ENCODE results near the gene TMCC3.
"Not testable (repeated sequence)": the region's sequence is repeated elsewhere in the genome, so short reads cannot be mapped to it uniquely, and the experiment has no call there.

TMCC3 gene

DNA sequence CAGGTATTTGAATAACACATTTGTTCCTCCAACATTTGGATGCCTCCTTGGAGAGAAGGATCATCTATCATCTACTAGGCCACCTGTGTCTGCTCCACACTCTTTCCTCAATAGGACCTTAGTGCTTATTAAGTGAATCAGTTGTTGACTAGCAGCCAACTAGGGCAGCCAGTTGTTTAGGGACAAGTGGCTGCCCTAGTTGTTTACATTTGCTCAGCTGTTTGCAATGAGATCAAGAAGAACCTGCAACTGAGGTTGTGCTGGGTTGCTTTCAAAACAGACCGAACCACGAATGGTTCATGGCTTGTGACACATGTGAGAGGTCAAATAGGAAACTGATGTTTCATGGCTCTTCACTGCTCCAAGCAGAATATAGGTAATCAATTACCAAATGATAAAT lies 53.8 kb downstream of the TMCC3 start:
- no peak for DNase-seq

DNA sequence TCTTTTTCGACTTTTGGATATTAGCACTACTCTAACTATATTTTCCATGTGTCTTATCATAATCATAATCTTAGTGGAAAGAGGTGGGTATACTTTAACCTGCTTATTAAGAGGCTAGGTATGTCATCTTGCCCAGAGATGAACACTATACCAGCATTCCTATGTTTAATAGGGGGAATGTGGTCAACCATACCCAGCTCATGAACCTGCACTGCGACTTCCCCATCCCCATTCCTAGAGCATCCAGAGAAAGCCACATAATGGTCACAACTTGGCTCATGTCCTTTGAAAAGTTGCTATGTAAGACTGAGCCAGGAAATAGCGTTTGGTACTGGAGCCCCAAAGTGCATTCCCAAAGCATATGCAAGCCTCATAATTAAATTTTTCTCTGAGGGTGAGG lies 55.2 kb downstream of the TMCC3 start:
- no peak for DNase-seq

DNA sequence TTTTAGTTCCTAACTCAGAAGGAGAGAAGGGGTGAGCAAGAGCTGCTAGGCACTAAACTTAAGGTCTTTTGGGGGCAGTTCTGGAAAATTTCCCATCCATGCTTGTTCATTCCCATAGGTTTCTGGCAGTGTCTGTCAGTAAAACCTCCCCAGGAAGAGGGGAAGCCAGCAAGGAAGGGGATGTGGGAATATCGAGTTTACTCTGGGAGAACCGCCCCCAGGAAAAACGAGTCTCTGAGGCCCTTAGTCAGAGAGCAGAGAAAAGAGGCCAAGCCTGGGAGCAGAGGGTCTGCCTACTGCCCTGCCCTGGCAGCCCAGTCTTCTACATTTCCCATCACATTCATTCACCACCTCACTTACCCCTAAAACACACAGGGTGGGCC lies 55.9 kb downstream of the TMCC3 start:
- DNase-seq, result no peak

DNA sequence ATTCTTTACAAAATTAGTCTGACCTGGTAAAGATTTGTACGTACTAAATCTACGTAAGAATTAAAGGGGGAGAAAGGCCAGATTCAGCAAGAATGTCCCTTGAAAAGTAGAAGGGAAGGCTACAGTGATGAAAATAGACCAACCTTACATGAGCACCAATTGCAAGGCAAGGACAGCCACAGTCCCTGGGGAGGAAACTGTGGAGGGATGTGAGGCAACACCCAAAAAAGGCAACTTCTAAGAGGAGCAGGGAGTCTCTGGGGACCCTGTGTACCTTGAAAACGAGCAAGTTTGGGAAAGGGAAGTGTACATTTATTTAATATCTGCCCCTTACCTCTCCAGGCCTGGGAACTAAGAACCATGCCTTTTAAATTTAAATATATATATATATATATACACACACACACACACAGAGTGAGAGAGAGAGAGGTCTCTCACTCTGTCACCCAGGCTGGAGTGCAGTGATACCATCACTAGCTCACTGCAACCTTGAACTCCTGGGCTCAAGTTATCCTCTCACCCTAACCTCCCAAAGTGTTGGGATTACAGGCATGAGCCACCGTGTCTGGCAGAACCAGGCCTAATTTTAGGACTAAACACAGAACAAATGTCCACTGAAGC lies 56.4 kb downstream of the TMCC3 start:
- no peak for DNase-seq

DNA sequence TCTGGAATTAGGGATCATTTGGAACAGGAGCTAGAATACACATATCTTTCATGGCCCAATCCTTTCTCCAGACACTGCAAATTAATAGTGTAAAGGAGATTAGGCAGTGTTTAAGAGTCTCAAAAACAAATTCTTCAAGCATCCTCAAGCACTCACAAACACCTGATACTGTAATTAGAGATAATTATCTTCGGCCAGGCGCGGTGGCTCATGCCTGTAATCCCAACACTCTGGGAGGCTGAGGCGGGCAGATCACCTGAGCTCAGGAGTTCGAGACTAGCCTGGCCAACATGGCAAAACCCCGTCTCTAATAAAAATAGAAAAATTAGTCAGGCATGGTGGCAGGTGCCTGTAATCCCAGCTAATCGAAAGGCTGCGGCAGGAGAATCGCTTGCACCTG lies 57.6 kb downstream of the TMCC3 start:
- not testable (repeated sequence) for DNase-seq

DNA sequence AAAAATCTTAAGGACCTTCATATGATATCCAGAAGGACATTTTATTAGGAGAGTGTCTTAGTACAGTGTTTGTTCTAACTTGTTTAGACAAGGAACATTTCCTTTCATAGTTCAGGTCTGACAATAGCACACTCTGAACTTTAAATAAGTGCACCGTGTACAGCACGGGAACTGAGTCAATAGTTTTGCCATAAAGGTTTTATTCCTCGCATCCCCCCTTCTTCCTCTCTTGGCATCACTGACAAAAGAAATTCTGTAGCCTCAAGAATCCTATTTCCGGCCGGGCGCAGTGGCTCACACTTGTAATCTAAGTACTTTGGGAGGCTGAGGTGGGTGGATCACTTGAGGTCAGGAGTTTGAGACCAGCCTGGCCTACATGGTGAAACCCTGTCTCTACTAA lies 58.3 kb downstream of the TMCC3 start:
- no peak for DNase-seq

DNA sequence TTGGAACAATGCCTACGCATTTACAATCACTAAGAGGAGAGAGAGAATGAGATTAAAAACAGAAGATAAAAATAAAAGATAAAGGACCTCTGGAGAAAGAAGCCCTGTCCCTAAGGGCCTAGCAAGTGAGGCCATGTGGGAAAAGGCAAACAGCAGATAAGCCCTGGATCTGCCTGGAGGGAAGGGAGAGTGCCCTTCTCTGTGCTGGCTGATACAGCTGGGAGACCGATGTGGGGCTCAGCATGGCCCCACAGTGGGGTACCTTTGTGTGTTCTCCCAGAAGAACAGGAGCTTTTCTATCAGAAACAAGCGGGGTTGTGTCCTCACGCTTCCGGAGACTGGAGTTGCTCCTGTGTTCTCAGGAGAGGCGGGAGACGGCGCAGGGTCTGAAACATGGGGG lies 59.9 kb downstream of the TMCC3 start:
- no peak for DNase-seq

DNA sequence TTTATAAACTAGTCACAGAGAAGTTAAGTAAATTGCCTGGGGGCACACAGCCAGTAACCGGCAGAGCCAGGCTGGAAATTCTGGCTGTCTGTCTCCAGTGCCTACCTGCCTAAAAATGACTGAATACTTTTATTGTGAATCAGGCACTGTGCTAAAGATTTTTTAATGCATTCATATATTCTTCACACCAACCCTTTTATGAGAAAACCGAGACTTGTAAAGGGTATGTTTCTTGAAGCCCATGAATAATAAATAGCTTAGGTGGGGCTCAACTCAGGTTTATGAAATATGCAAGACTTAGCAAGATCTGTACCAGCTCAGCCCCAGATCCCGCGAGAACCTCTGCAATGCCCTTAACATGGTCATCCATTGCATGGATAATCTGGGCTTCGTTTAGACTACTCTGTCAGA lies 60.8 kb downstream of the TMCC3 start:
- DNase-seq, result no peak

DNA sequence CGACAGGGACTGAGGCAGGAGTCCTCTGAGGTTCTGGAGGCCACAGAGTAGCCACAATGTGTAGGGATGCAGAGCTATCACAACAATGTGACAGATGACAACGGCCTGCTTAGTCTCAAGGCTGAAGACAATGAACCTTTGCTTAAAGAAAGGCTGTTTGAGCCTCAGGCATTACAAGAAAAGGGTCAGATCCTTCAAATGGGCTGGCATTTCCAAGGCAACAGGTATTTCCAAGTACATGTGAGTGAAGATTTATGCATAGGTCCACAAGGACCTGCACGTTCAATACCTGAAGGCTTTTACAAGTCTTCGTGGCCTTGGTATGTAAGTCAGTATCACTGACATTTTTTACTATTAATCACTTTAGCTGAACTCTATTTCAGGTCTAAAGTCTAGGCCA lies 62.0 kb downstream of the TMCC3 start:
- no peak for DNase-seq

DNA sequence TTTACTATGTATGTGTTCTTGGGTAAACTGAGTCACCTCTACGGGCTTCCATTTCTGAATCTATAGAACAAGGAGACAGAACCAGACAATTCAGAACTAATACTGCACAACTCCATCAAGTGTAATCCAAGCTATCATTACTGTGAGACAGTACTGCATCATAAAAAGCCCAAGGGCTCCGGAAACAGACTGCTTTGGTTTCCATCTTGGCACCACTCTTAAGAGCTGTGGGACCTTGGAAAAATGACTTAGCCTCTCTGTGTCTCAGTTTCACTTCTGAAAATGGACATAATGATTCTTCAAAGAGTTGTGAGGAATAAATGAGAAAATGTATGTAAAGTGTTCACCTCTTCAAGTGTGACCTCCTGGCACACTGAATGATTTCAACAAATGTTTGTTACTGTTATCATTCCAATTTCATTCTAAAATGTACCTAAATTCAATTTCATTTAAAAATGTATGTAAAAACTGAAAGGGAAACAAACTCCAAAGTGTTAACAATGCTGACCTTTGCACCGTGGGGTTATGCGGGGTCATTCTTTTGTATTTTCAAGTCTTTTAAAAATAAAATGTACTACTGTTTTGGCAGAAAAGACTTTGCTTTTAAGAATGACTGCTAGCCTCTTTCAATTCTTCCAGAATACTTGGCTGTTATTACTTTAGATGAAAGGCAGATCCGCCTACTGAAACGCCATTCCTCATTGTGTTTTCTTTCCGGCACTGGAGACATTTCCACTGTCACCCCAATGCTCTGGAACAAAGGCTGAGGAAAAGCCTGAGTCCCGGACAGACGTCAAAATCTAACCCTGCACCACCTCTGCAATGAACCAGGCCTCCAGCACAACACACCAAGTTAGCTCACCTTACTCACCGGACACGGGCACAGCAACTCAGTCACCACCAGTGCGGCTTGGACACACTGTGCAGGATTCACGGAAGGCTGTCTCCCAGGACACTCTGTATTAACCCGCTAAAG lies 62.8 kb downstream of the TMCC3 start:
- no peak for DNase-seq

DNA sequence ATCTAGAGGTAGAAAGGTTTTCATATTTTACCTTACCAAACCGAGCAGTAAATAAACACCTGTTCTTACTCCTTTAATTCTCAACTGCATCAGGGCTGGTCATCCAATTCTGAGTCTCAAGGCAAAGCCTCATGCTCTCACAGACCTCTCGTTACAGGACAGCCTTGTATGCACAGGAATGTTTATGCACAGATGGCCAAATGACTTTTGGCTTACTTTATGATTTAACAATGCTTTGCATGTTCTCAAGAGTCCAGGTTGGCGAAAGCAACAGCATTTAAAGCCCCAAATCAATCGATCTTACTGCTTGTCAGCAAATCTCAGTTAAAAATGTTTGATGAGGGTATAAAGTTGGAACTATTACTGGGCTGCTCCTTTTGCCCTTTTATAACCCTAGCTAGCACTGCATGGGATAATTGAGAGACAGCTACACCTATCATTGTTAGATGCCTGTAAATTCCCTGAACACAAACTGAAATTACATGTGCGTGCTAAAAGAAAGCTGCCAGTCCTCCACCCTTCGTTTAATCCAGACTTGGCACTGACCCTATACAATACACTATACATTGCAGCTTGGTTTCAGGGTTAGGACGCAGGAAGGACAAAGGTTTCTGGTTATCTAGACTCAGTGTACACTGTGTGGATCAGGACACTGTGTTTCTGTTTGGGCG lies 63.6 kb downstream of the TMCC3 start:
- peak; percentile 48 for DNase-seq

DNA sequence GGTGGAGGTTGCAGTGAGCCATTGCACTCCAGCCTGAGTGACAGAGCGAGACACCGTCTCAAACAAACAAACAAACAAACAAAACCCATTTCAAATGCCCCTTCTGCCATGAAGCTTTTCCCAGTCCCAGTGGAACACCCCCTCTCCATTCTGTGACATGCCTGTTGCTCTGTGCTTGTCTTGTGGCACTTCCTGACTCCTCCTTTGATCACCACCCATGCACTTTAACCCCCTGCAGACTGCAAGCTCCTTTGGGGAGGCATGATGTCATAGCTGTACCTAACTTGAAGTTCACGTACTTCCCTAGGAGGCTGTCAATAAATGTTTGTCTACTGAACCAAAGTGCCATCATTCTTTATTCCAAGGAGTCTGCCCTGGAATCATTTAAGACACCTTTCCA lies 64.7 kb downstream of the TMCC3 start:
- DNase-seq, result no peak

DNA sequence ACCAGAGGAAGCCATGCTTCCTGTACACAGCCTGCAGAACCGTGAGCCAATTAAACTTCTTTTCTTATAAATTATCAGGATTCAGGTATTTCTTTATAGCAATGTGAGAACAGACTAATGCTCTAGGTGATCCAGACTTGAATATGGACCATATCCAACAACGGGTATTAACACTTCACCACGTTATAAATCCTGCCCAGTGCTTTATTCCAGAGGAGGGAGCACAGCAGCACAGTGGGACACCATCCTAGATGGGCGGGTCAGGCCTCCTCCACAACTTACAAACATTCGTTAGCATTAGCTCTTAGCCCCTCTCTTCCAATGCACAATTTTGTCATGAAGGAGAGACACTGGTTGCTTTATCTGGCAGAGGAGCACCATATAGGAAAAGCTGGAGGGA lies 66.0 kb downstream of the TMCC3 start:
- DNase-seq, result no peak

DNA sequence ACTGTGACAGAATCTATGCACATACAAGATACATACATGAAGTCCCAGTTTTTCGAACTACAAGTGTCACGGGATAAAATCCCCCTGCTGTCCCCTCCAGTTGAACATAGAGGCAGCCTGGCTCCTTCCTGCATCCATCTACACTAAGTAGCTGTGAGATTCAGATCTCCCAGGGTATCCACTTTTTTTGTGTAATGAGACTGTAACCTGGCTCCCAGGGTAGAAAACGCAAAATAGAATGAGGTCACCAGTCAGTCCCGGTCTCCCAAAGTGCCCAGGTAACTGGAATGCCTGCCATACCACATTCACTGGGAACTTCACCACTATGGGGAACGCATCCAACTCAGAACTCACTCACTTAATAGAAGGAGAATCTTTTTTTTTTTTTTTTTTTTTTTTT lies 67.8 kb downstream of the TMCC3 start:
- DNase-seq, result no peak

DNA sequence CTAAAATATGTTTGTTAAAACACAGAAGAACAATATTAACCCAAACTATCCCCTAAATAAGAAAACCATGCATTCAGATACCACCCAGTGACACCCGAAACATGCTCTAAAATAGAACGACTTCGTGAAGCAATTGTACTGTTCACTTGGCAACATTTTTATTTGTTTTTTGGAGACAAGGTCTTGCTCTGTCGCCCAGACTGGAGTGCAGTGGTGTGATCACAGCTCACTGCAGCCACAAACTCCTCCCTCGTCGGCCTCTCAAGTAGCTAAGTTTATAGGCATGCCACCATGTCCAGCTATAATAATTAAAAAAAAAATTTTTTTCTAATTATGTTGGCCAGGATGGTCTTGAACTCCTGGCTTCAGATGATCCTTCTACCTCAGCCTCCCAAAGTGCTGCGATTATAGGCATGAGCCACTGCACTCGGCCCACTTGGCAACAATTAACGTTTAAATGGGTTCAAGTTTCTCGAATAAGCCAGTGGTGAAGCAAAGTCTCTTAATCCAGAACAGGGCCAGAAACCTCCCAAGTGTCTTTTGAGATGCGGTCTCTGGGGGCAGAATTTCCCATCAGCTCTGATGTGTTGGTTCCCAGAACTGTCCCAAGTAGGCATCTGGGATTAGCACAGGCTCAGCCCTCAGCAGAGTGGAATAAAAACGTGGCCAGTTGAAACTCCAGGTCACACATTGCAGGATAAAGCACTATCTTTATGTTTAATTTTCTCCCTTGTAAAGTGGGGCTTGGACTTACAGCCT lies 74.5 kb downstream of the TMCC3 start:
- DNase-seq, result no peak

DNA sequence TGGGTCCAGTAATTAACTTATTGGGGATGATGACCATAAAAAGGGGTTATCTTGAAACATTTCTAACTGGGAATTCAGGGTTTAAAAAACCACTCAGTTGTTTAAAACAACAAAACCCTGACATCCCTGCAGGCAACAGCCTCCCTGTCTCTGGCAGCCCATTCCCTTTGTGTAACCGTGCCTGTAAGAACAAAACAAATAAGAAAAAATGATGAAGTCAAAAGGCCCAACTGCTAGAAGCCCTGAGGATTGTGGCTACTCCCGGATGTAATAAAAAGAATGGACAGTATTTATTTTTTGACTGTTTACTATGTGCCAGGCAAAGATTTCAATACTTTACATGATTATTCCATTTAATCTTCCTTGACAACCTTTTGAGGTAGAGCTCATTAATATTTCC lies 75.3 kb downstream of the TMCC3 start:
- DNase-seq, result no peak

DNA sequence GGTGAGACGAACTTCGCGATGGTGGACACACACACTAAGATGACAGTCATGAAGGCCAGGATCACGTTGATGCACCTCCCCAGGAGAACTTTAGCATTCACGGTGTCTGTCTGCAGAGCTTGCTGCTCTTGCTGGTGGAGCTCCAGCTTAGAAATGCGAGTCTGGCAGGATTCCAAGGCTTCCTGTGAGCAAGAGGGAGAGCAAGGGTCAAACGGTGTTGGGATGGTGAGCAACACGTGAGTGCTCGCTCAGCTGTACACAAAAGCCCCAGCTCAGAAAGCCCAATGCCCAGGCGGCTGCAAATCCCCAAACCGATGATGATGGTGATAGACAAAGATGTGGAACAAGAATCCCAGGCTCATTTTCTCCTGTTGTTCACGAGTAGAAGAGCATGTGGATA lies 78.8 kb downstream of the TMCC3 start:
- DNase-seq, result peak; percentile 39

DNA sequence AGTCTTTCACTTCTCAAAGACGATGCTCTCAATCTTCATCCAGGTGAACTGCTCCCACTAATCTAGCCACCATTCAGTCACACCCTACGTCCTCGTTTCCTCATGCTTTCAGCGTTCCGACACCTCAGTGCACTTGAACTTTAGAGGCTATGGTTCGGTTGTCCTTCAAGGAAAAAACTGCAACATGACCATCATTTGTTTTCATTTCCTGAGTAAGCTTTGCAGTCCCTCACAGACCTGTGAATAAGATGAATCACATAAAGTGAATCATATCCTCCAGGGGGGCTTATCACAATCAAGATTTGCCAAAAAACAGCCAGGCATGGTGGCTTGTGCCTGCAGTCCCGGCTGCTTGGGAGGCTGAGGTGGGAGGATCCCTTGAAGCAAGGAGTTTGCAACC lies 80.2 kb downstream of the TMCC3 start:
- peak; percentile 76 for DNase-seq

DNA sequence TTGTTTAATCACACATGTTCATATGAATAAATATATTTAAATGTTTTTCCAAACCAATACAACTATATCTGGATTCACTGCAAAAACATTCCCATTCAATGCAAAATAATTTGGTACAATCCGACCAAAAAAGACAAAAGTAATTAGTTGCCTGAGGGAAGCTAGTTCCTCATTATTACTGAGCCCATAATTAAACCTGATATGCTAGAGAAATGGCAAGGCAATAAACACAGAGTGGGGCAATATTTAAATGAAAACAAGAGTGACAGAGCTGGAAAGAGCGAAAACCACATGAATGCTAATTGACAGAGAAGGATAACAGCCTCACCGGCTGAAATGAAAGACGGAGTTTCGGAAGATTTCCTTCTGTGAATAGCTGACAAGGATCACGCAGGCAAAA lies 82.6 kb downstream of the TMCC3 start:
- no peak for DNase-seq

DNA sequence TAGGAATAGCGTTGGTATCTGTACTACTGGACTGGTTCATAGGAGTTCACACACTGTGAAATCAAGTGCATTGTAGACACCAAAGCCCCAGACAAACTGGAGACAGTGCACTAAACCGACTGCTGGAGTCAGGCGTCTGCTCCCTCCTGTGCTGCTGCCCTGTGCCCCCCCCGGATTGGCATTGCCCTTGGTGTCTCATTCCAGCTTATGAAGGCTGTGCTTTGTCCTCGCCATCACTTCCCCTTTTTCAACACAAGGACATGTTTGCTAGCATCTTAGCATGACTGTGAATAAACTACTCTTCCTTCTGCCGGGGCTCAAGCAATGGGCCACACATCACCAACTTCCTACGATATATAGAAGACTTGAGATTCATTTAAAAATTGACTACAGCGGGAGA lies 84.0 kb downstream of the TMCC3 start:
- DNase-seq, result no peak

DNA sequence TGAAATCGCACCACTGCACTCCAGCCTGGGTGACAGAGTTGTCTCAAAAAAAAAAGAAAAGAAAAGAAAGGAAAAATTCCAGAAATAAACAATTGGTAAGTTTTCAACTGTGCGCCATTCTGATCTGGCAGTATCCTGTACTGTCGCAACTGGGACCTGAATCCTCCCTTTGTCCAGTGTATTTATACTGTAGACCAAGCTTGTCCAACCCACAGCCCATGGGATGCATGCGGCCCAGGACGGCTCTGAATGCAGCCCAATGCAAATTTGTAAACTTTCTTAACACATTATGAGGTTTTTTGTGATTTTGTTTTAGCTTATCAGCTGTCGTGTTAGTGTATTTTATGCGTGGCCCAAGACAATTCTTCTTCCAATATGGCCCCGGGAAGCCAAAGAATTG lies 84.7 kb downstream of the TMCC3 start:
- no peak for DNase-seq

DNA sequence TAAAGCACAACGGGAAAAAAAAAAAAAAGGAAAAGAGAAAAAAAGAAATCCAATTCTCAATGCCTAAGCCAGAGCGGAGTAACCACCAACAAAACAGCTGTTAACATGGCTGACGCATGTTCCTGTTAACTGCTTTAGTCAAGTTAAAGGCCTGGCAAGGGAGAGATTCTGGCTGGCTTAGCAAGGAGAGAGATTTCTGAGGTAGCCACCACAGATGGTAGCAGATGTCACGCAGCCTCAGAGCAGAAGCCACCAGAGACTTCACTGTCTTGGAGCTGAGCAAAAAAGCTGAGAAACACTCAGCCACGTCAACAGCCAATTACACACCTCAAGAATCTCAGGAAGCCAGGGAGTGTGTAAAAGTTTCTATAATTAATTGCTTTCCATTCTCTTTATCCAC lies 87.1 kb downstream of the TMCC3 start:
- DNase-seq, result no peak

DNA sequence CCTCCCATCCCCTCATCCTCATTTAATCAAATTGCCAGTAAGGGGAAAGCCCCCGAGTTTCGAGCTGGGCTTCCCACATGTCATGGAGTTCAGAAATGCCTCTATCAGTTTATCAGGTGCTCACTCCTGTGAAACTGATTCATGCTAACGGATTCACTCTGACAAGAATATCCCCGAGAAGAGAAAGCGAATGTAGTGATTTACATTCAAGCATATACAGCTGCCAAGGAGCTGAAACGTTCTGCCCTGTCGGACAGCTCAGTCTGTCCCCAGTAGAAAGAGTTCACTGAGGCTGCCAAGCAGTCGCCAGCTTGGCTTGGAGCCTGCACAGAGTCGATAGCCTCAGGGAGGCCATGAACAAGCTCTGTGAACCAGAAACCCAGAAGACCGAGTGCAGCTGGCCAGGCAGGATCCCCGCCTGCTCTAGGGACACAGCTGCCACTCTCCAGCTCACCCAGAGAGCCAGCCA lies 88.4 kb downstream of the TMCC3 start:
- no peak for DNase-seq

All from kidney glomerular epithelial cell (primary cell).